Measurements from ENCODE around the gene ERC2.

ERC2 gene

DNA sequence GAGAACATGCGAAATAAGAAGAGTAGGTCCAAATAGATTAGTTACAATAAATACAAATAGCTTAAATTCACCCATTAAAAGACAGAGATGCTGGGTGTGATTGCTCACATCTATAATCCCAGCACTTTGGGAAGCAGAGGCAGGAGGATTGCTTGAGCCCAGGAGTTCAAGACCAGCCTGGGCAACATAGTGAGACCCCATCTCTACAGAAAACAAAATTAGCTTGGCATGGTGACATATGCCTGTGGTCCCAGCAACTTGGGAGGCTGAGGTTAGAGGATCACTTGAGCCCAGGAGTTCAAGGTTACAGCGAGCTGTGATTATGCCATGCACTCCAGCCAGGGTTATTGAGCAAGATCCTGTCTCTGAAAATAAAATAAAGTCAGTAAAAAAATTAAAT, 872.1 kb downstream of the ERC2 start:
- Histone ChIP-seq H3K36me3 (ENCODE audit: insufficient read depth, low read length) (no peaks in the 10 kb centered on the region), H3K4me3 (ENCODE audit: low read length, poor library complexity, severe bottlenecking) (no peak overlapping the region), H3K9me3 (ENCODE audit: insufficient read depth, low read depth, low read length) (no peaks in the 10 kb centered on the region), H3F3A (ENCODE audit: low read depth) (no peaks in the 10 kb centered on the region), H4K20me1 (ENCODE audit: insufficient read depth, low read length, poor library complexity, severe bottlenecking) (no peaks in the 10 kb centered on the region), H3K4me2 (ENCODE audit: low read depth, low read length, poor library complexity, severe bottlenecking) (no peak overlapping the region), H3K9me2 (replicated peaks; ENCODE audit: low read depth, low read length) (no peaks in the 10 kb centered on the region), H3K9ac (ENCODE audit: low read depth, low read length, poor library complexity, severe bottlenecking) (no peak overlapping the region), H2AFZ (ENCODE audit: low read length) (no peak overlapping the region), H3K27me3 (ENCODE audit: insufficient read depth, low read length, poor library complexity, severe bottlenecking) (no peaks in the 10 kb centered on the region), H3K4me1 (ENCODE audit: insufficient read depth, low read length, poor library complexity, severe bottlenecking) (peaks cover 7% of the 10 kb centered on the region), H3K79me2 (ENCODE audit: insufficient read depth, low read length) (no peaks in the 10 kb centered on the region)
- TF ChIP-seq EZH2phosphoT487 (IDR thresholded peaks at IDR 0.05; ENCODE audit: borderline replicate concordance), result no peak
- TF ChIP-seq, protein P1, sequence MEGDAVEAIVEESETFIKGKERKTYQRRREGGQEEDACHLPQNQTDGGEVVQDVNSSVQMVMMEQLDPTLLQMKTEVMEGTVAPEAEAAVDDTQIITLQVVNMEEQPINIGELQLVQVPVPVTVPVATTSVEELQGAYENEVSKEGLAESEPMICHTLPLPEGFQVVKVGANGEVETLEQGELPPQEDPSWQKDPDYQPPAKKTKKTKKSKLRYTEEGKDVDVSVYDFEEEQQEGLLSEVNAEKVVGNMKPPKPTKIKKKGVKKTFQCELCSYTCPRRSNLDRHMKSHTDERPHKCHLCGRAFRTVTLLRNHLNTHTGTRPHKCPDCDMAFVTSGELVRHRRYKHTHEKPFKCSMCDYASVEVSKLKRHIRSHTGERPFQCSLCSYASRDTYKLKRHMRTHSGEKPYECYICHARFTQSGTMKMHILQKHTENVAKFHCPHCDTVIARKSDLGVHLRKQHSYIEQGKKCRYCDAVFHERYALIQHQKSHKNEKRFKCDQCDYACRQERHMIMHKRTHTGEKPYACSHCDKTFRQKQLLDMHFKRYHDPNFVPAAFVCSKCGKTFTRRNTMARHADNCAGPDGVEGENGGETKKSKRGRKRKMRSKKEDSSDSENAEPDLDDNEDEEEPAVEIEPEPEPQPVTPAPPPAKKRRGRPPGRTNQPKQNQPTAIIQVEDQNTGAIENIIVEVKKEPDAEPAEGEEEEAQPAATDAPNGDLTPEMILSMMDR (conservative IDR thresholded peaks at IDR 0.05; ENCODE audit: low read length), result no peak

DNA sequence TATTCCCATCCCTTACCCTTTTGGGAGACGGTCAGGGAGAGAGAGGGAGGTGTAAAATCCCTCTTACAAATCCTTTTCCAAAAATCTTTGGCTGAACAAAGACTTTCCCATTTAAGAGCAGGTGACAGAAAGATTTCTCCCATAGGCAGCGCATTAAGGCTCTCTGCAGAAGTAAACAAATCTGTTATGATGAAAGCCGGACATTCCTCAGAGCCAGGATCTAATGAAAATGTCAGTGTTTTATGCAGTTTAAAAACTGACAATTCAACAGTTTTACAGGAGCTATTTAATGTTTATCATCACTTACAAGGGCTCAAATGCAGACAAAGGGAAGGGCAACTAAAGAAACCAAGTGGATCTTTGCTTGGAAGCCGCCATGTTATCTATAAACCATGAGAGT, 872.8 kb downstream of the ERC2 start:
- H3K4me1 ChIP-seq (ENCODE audit: insufficient read depth, low read length, poor library complexity, severe bottlenecking), result no peaks in the 10 kb centered on the region
- H3K36me3 ChIP-seq (ENCODE audit: insufficient read depth, low read length), result no peaks in the 10 kb centered on the region
- H3K9ac ChIP-seq (ENCODE audit: low read depth, low read length, poor library complexity, severe bottlenecking), result no peak overlapping the region

DNA sequence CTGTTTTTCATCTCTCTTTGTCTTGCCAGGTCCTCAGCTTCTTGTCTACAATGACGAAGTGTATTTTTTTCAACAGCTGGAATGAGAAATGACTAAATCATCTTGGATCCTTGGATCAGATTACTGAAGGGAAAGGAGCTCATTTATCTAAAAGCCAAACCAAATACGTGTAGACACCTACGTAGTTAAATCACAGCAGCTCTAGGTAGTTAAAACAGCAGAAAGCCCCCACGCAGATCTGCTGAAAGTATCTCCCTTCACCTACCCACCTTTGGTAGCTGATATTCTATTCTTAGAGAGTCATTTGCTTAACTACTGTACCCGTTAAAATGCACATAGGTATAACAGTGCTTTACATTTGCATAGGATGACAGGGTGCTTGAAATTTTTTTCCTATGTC, 875.7 kb downstream of the ERC2 start:
- Histone ChIP-seq H3K9ac (ENCODE audit: low read depth, low read length, poor library complexity, severe bottlenecking) (no peak overlapping the region), H3K36me3 (ENCODE audit: insufficient read depth, low read length) (no peaks in the 10 kb centered on the region), H3K4me1 (ENCODE audit: insufficient read depth, low read length, poor library complexity, severe bottlenecking) (peaks cover 1% of the 10 kb centered on the region), H3K27me3 (ENCODE audit: insufficient read depth, low read length, poor library complexity, severe bottlenecking) (no peaks in the 10 kb centered on the region), H4K20me1 (ENCODE audit: insufficient read depth, low read length, poor library complexity, severe bottlenecking) (no peaks in the 10 kb centered on the region), H3F3A (ENCODE audit: low read depth) (no peaks in the 10 kb centered on the region), H3K9me3 (ENCODE audit: insufficient read depth, low read depth, low read length) (no peaks in the 10 kb centered on the region), H3K79me2 (ENCODE audit: insufficient read depth, low read length) (no peaks in the 10 kb centered on the region), H3K4me2 (ENCODE audit: low read depth, low read length, poor library complexity, severe bottlenecking) (no peak overlapping the region), H3K9me2 (replicated peaks; ENCODE audit: low read depth, low read length) (no peaks in the 10 kb centered on the region), H2AFZ (ENCODE audit: low read length) (no peak overlapping the region), H3K4me3 (ENCODE audit: low read length, poor library complexity, severe bottlenecking) (no peak overlapping the region)
- TF ChIP-seq, protein P1 (conservative IDR thresholded peaks at IDR 0.05; ENCODE audit: low read length), result no peak
- TF ChIP-seq EZH2phosphoT487 (IDR thresholded peaks at IDR 0.05; ENCODE audit: borderline replicate concordance), result no peak

More for the DNA sequence above, 872.8 kb downstream of the ERC2 start:
- H3K9me2 ChIP-seq (replicated peaks; ENCODE audit: low read depth, low read length), result no peaks in the 10 kb centered on the region
- TF ChIP-seq EZH2phosphoT487 (IDR thresholded peaks at IDR 0.05; ENCODE audit: borderline replicate concordance), result no peak
- H4K20me1 ChIP-seq (ENCODE audit: insufficient read depth, low read length, poor library complexity, severe bottlenecking), result no peaks in the 10 kb centered on the region
- H3K4me3 ChIP-seq (ENCODE audit: low read length, poor library complexity, severe bottlenecking), result no peak overlapping the region
- no peaks in the 10 kb centered on the region for H3K27me3 ChIP-seq (ENCODE audit: insufficient read depth, low read length, poor library complexity, severe bottlenecking)
- H2AFZ ChIP-seq (ENCODE audit: low read length), result no peak overlapping the region
- H3F3A ChIP-seq (ENCODE audit: low read depth), result no peaks in the 10 kb centered on the region
- no peaks in the 10 kb centered on the region for H3K9me3 ChIP-seq (ENCODE audit: insufficient read depth, low read depth, low read length)
- no peak overlapping the region for H3K4me2 ChIP-seq (ENCODE audit: low read depth, low read length, poor library complexity, severe bottlenecking)
- no peaks in the 10 kb centered on the region for H3K79me2 ChIP-seq (ENCODE audit: insufficient read depth, low read length)

DNA sequence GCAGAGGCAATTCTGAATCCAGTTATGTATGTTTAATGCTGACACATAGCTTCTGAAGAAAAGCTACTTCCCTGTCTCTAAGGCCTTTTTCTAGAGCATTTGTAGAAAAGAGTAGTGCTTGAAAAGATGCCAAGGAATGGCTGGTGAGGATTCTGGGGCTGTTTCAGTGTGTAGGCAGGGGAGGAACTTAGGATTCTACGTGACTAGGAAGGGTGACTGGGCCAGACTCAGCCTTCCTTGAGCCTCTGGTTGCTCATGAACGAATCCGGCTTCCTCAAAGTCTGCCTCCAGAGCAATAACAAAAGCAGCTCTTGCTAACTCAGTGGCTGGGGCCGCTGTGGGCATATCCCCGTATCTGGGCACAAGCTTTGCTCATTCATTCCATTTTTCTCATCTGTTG, 876.4 kb downstream of the ERC2 start:
- no peaks in the 10 kb centered on the region for H3K36me3 ChIP-seq (ENCODE audit: insufficient read depth, low read length)

More for the DNA sequence above, 876.4 kb downstream of the ERC2 start:
- H3K4me1 ChIP-seq (ENCODE audit: insufficient read depth, low read length, poor library complexity, severe bottlenecking), result peaks cover 5% of the 10 kb centered on the region
- no peak overlapping the region for H3K9ac ChIP-seq (ENCODE audit: low read depth, low read length, poor library complexity, severe bottlenecking)
- no peaks in the 10 kb centered on the region for H3K9me2 ChIP-seq (replicated peaks; ENCODE audit: low read depth, low read length)
- H3K79me2 ChIP-seq (ENCODE audit: insufficient read depth, low read length), result no peaks in the 10 kb centered on the region
- no peak overlapping the region for H3K4me2 ChIP-seq (ENCODE audit: low read depth, low read length, poor library complexity, severe bottlenecking)
- H4K20me1 ChIP-seq (ENCODE audit: insufficient read depth, low read length, poor library complexity, severe bottlenecking), result no peaks in the 10 kb centered on the region
- H3K27me3 ChIP-seq (ENCODE audit: insufficient read depth, low read length, poor library complexity, severe bottlenecking), result no peaks in the 10 kb centered on the region
- H3K9me3 ChIP-seq (ENCODE audit: insufficient read depth, low read depth, low read length), result no peaks in the 10 kb centered on the region
- H3F3A ChIP-seq (ENCODE audit: low read depth), result no peaks in the 10 kb centered on the region
- H2AFZ ChIP-seq (ENCODE audit: low read length), result no peak overlapping the region
- no peak for TF ChIP-seq EZH2phosphoT487 (IDR thresholded peaks at IDR 0.05; ENCODE audit: borderline replicate concordance)
- TF ChIP-seq, protein P1 (conservative IDR thresholded peaks at IDR 0.05; ENCODE audit: low read length), result no peak
- H3K4me3 ChIP-seq (ENCODE audit: low read length, poor library complexity, severe bottlenecking), result no peak overlapping the region
